HepG2 (cell line): ENCODE data around the gene SLC35A2. TPM values are rescaled to one million over a fixed set of nuclear protein-coding genes. Genes with fewer than 3 reads are reported as not detected.
A peak's percentile ranks its signal among the peaks of the same experiment; 100 is the strongest.

Source experiments
- CEBPB ChIP-seq: IDR thresholded peaks from 2 replicates; pipeline ENCODE4 v1.6.1; 2011; ENCODE audit warnings: low read depth, low read length, improper control_type of control experiment, borderline replicate concordance
- ISL2 ChIP-seq: sonication (generic); formaldehyde crosslinking; IDR thresholded peaks from 2 replicates; pipeline ENCODE4 v1.5.0; 2020; ENCODE audit warnings: missing genetic modification reagents
- NR1H2 ChIP-seq: sonication (generic); formaldehyde crosslinking; IDR thresholded peaks from 2 replicates; pipeline ENCODE4 v1.8.1; 2022; ENCODE audit warnings: low read depth, missing genetic modification reagents, borderline replicate concordance
- PTBP1 ChIP-seq: fragments of 200-400 bp; formaldehyde crosslinking; IDR thresholded peaks from 2 replicates; pipeline ENCODE4 v1.6.1; 2018; ENCODE audit warnings: low read length, low read depth; ENCODE audit not compliant: poor library complexity, severe bottlenecking
- RCOR2 ChIP-seq: IDR thresholded peaks from 2 replicates; pipeline ENCODE4 v1.6.1; 2016; ENCODE audit warnings: missing biosample characterization, missing genetic modification reagents
- SATB2 ChIP-seq: sonication (generic); formaldehyde crosslinking; IDR thresholded peaks from 2 replicates; pipeline ENCODE4 v1.5.0; 2020; ENCODE audit warnings: missing genetic modification reagents
- SIX4 ChIP-seq: sonication (generic); formaldehyde crosslinking; IDR thresholded peaks from 2 replicates; pipeline ENCODE4 v1.4.0; 2020; ENCODE audit warnings: missing genetic modification reagents
- SP2 ChIP-seq: sonication (generic); formaldehyde crosslinking; IDR thresholded peaks from 2 replicates; pipeline ENCODE4 v1.5.1; 2020; ENCODE audit warnings: mild to moderate bottlenecking, missing genetic modification reagents
- TOE1 ChIP-seq: sonication (generic); formaldehyde crosslinking; IDR thresholded peaks from 2 replicates; pipeline ENCODE4 v1.4.0; 2020; ENCODE audit warnings: mild to moderate bottlenecking, missing genetic modification reagents
- ZBTB1 ChIP-seq: sonication (generic); formaldehyde crosslinking; IDR thresholded peaks from 2 replicates; pipeline ENCODE4 v1.4.0; 2020; ENCODE audit warnings: missing genetic modification reagents, borderline replicate concordance
- ZNF20 ChIP-seq: sonication (generic); formaldehyde crosslinking; IDR thresholded peaks from 2 replicates; pipeline ENCODE4 v1.4.0; 2020; ENCODE audit warnings: mild to moderate bottlenecking, moderate library complexity, missing genetic modification reagents
- ZNF468 ChIP-seq: sonication (generic); formaldehyde crosslinking; IDR thresholded peaks from 2 replicates; pipeline ENCODE4 v1.8.0; 2022; ENCODE audit warnings: mild to moderate bottlenecking, moderate library complexity, missing genetic modification reagents
- ZNF839 ChIP-seq: sonication (generic); formaldehyde crosslinking; IDR thresholded peaks from 2 replicates; pipeline ENCODE4 v1.4.0; 2020; ENCODE audit warnings: missing genetic modification reagents, mild to moderate bottlenecking, borderline replicate concordance
- ZNF850 ChIP-seq: sonication (generic); formaldehyde crosslinking; conservative IDR thresholded peaks from 2 replicates; pipeline ENCODE4 v1.9.0; 2021; ENCODE audit warnings: mild to moderate bottlenecking, missing genetic modification reagents
- polyA plus RNA-seq, 8 experiments: library from polyadenylated mRNA; depleted of rRNA in 3 of 8; stranded (reverse) in 7 of 8; unstranded in 1 of 8; fragments of >200 nt; fragmentation: Illumina TruSeq in 4 of 8; extraction: Trizol in 4 of 8; gene quantifications; 2 replicates each; pipeline versions ENCODE4 v1.2.1 to v1.2.3, GENCODE V29; 2011 to 2016; ENCODE audit warnings: low read depth in 4 of 8, missing spikeins in 1 of 8, mixed read lengths in 1 of 8; ENCODE audit not compliant: insufficient read depth in 1 of 8
- total RNA-seq, 5 experiments: library from RNA; depleted of rRNA; stranded (reverse); fragments of >200 nt; fragmentation: Illumina TruSeq; extraction: Trizol; gene quantifications; 2 replicates each; pipeline ENCODE4 v1.2.3, GENCODE V29; 2016; ENCODE audit warnings: low read depth in 1 of 5
- TF ChIP-seq, protein P1 (sequence below): IDR thresholded peaks from 2 replicates; pipeline ENCODE4 v1.6.1; 2018; ENCODE audit warnings: missing genetic modification reagents
- TF ChIP-seq, protein P2 (sequence below): conservative IDR thresholded peaks from 2 replicates; pipeline ENCODE4 v1.6.1; 2018; ENCODE audit warnings: missing genetic modification reagents
- TF ChIP-seq, protein P3 (sequence below): sonication (generic); formaldehyde crosslinking; IDR thresholded peaks from 2 replicates; pipeline ENCODE4 v1.9.0; 2021; ENCODE audit warnings: missing genetic modification reagents, borderline replicate concordance
- TF ChIP-seq, protein P4 (sequence below), 2 experiments: sonication (generic) in 1 of 2; formaldehyde crosslinking in 1 of 2; IDR thresholded peaks; 2 replicates each; pipeline versions ENCODE4 v1.5.1 to v1.6.1; 2011 to 2020; ENCODE audit warnings: borderline replicate concordance in 1 of 2, low read depth in 1 of 2, low read length in 1 of 2, mild to moderate bottlenecking in 1 of 2, missing genetic modification reagents in 1 of 2, moderate library complexity in 1 of 2
- TF ChIP-seq, protein P5 (sequence below): fragments of 450-650 bp; IDR thresholded peaks from 2 replicates; pipeline ENCODE4 v1.6.1; 2016
- TF ChIP-seq, protein P6 (sequence below): sonication (generic); formaldehyde crosslinking; IDR thresholded peaks from 2 replicates; pipeline ENCODE4 v1.8.1; 2023; ENCODE audit warnings: mild to moderate bottlenecking, inconsistent platforms, moderate library complexity, missing genetic modification reagents, borderline replicate concordance

SLC35A2 gene
- total and polyA plus RNA-seq, 2 of the 13 experiments (the other 11 are each of a cell fraction or from before 2014, with no cell fraction given) = 32.1 to 40.8 TPM

DNA sequence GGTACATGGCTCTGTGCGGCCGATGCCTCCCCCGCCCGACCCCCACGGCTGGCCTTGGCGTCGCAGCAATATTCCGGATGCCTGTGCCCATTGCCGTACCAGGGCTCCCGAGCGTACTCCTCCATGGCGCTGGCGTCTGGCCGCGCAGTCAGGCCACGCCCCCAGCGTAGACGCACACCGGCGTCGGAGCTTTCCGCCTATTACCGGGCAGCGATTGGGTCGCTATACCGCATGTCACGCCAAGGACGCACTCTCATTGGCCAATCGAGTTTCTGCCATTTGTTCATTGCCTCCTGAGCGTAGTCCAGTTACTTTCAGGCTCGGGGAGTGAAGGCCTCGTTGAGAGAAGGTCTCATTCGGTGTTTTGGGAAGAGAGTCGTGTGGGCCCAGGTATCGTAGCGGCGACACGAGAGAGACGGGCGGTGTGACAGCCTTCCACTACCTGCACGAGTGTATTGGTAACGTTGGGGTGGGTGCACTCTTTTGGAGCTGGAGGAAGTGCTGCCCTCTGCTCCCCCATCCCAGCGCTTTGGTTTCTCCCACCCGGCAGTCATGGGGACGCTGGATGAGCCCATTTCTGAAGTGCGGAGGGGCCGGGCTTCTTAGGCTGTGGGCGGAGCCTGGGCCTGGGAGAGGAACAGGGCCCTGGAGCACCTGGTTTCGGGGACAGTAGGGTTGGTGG is 13.7 kb downstream of the SLC35A2 start, which contains the start of the genes PQBP1 and TIMM17B (continued):
- TF ChIP-seq, protein P1, sequence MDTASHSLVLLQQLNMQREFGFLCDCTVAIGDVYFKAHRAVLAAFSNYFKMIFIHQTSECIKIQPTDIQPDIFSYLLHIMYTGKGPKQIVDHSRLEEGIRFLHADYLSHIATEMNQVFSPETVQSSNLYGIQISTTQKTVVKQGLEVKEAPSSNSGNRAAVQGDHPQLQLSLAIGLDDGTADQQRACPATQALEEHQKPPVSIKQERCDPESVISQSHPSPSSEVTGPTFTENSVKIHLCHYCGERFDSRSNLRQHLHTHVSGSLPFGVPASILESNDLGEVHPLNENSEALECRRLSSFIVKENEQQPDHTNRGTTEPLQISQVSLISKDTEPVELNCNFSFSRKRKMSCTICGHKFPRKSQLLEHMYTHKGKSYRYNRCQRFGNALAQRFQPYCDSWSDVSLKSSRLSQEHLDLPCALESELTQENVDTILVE (CRISPR knock-in tag) = no peak; the same call in 1 of the 2 replicates
- no peak; the same call in 1 of the 2 replicates for TF ChIP-seq SATB2
- no peak for TF ChIP-seq RCOR2 (CRISPR knock-in tag)
- TF ChIP-seq, protein P2, sequence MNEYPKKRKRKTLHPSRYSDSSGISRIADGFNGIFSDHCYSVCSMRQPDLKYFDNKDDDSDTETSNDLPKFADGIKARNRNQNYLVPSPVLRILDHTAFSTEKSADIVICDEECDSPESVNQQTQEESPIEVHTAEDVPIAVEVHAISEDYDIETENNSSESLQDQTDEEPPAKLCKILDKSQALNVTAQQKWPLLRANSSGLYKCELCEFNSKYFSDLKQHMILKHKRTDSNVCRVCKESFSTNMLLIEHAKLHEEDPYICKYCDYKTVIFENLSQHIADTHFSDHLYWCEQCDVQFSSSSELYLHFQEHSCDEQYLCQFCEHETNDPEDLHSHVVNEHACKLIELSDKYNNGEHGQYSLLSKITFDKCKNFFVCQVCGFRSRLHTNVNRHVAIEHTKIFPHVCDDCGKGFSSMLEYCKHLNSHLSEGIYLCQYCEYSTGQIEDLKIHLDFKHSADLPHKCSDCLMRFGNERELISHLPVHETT (CRISPR knock-in tag) = no peak
- TF ChIP-seq ZBTB1 = no peak
- no peak for TF ChIP-seq ZNF850
- TF ChIP-seq, protein P3, sequence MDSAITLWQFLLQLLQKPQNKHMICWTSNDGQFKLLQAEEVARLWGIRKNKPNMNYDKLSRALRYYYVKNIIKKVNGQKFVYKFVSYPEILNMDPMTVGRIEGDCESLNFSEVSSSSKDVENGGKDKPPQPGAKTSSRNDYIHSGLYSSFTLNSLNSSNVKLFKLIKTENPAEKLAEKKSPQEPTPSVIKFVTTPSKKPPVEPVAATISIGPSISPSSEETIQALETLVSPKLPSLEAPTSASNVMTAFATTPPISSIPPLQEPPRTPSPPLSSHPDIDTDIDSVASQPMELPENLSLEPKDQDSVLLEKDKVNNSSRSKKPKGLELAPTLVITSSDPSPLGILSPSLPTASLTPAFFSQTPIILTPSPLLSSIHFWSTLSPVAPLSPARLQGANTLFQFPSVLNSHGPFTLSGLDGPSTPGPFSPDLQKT (CRISPR knock-in tag) = no peak
- TF ChIP-seq SIX4 (CRISPR knock-in tag) = no peak
- no peak for TF ChIP-seq TOE1 (CRISPR knock-in tag)
- no peak for TF ChIP-seq ISL2 (CRISPR knock-in tag)
- no peak for TF ChIP-seq ZNF20 (CRISPR knock-in tag)
- TF ChIP-seq, protein P4, sequence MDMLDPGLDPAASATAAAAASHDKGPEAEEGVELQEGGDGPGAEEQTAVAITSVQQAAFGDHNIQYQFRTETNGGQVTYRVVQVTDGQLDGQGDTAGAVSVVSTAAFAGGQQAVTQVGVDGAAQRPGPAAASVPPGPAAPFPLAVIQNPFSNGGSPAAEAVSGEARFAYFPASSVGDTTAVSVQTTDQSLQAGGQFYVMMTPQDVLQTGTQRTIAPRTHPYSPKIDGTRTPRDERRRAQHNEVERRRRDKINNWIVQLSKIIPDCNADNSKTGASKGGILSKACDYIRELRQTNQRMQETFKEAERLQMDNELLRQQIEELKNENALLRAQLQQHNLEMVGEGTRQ (IDR thresholded peaks at IDR 0.05; ENCODE audit: low read depth, low read length) = no peak
- TF ChIP-seq, protein P4 (CRISPR knock-in tag; IDR thresholded peaks at IDR 0.05; ENCODE audit: borderline replicate concordance) = no peak
- TF ChIP-seq PTBP1 = no peak
- TF ChIP-seq, protein P5, sequence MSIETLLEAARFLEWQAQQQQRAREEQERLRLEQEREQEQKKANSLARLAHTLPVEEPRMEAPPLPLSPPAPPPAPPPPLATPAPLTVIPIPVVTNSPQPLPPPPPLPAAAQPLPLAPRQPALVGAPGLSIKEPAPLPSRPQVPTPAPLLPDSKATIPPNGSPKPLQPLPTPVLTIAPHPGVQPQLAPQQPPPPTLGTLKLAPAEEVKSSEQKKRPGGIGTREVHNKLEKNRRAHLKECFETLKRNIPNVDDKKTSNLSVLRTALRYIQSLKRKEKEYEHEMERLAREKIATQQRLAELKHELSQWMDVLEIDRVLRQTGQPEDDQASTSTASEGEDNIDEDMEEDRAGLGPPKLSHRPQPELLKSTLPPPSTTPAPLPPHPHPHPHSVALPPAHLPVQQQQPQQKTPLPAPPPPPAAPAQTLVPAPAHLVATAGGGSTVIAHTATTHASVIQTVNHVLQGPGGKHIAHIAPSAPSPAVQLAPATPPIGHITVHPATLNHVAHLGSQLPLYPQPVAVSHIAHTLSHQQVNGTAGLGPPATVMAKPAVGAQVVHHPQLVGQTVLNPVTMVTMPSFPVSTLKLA = no peak
- peak; percentile 84 for TF ChIP-seq SP2 (CRISPR knock-in tag)
- TF ChIP-seq ZNF839 (CRISPR knock-in tag) = no peak
- TF ChIP-seq, protein P6, sequence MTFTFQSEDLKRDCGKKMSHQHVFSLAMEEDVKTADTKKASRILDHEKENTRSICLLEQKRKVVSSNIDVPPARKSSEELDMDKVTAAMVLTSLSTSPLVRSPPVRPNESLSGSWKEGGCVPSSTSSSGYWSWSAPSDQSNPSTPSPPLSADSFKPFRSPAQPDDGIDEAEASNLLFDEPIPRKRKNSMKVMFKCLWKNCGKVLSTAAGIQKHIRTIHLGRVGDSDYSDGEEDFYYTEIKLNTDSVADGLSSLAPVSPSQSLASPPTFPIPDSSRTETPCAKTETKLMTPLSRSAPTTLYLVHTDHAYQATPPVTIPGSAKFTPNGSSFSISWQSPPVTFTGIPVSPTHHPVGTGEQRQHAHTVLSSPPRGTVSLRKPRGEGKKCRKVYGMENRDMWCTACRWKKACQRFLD (CRISPR knock-in tag) = no peak
- TF ChIP-seq ZNF468 (CRISPR knock-in tag) = no peak
- no peak for TF ChIP-seq CEBPB
- TF ChIP-seq NR1H2 (CRISPR knock-in tag) = no peak
